Measurements from ENCODE around the gene MAEL. TPM values are rescaled to one million over a fixed set of nuclear protein-coding genes. Genes with fewer than 3 reads are reported as not detected.

MAEL gene
- total and polyA plus RNA-seq, 2 of the 8 experiments (the other 6 are each of a cell fraction or from before 2014, with no cell fraction given), result 0.03 TPM; not detected in 1

- H2BK15ac ChIP-seq (ENCODE audit: low read length), result no peak overlapping the region
- H3K18ac ChIP-seq (ENCODE audit: extremely low read depth, low read length), result no peak overlapping the region
- ChIA-PET CTCF (ENCODE audit: partially characterized antibody) (interaction anchor here (0.6 to 0.7 kb wide), 3 partner anchors 55 to 1080 kb away, joined by 4 to 6 read pairs (median 5); no protein-coding TSS in a partner anchor), POLR2A (ENCODE audit: partially characterized antibody) (no interaction called here)
- no peaks in the 10 kb centered on the region for H3K23me2 ChIP-seq (ENCODE audit: low read depth, low read length)
- DNase-seq (ENCODE audit: low read depth in 1 of 2, low spot score in 2 of 2) (no peak), FAIRE-seq (no peak)
- H2BK120ac ChIP-seq (replicated peaks; ENCODE audit: low read depth, low read length), result no peak overlapping the region
- H2BK12ac ChIP-seq (ENCODE audit: low read depth, low read length), result no peak overlapping the region
- no peaks in the 10 kb centered on the region for H3K79me1 ChIP-seq (ENCODE audit: low read depth, low read length)
- no peaks in the 10 kb centered on the region for H3K36me3 ChIP-seq (ENCODE audit: control insufficient read depth in 2 of 4, insufficient read depth in 4 of 4, low read length in 3 of 4)
- no peaks in the 10 kb centered on the region for H4K20me1 ChIP-seq (replicated peaks in 1 of 2; ENCODE audit: control insufficient read depth in 1 of 2, insufficient read depth in 2 of 2, low read length in 2 of 2)
- no peak overlapping the region for H2BK20ac ChIP-seq (ENCODE audit: low read length)
- H2AK5ac ChIP-seq (ENCODE audit: low read depth, low read length), result no peak overlapping the region
- H3K23ac ChIP-seq (ENCODE audit: insufficient read length), result no peak overlapping the region
- peaks cover 0 to 2% (median 0%) of the 10 kb centered on the region in 4 experiments; a peak in 1 of 7 replicates for H3K4me1 ChIP-seq (replicated peaks in 1 of 4; ENCODE audit: control insufficient read depth in 3 of 4, insufficient read depth in 4 of 4, low read length in 3 of 4)
- no peaks in the 10 kb centered on the region for H3K27me3 ChIP-seq (replicated peaks in 1 of 4; ENCODE audit: control insufficient read depth in 3 of 4, extremely low read depth in 1 of 4, insufficient read depth in 3 of 4, low read length in 3 of 4)
- 69% methylated on average over 3 of the region's 3 CpGs; no CpG with 5 or more reads in 1 of the 2 experiments for WGBS, 2 experiments (ENCODE audit: extremely low coverage in 1 of 2, insufficient coverage in 1 of 2, insufficient read length in 1 of 2, insufficient replicate concordance in 2 of 2, low coverage in 1 of 2, low lambda C conversion rate in 2 of 2, missing lambda C conversion rate in 1 of 2)
- no peak overlapping the region for H4K91ac ChIP-seq (replicated peaks; ENCODE audit: insufficient read length, low read length)
- no peak overlapping the region for H4K8ac ChIP-seq (ENCODE audit: extremely low read depth, insufficient read depth, low read length)
- H3K4me2 ChIP-seq (ENCODE audit: insufficient read depth in 1 of 2, low read depth in 2 of 2, low read length in 2 of 2), result no peak overlapping the region
- no peaks in the 10 kb centered on the region for H3K79me2 ChIP-seq (ENCODE audit: control insufficient read depth in 1 of 2, insufficient read depth in 2 of 2, low read length in 2 of 2)
- no peak overlapping the region for H3K14ac ChIP-seq (ENCODE audit: insufficient read length)
- H2BK5ac ChIP-seq (ENCODE audit: low read depth, low read length), result no peak overlapping the region
- no peak overlapping the region for H4K5ac ChIP-seq (ENCODE audit: insufficient read length, low read depth, low read length)
- no peaks in the 10 kb centered on the region for H3K9me3 ChIP-seq (ENCODE audit: insufficient read depth in 2 of 2, low read depth in 1 of 2, low read length in 1 of 2)
- no peak overlapping the region for H3K56ac ChIP-seq (replicated peaks; ENCODE audit: insufficient read length, low read depth, low read length)
- no peak overlapping the region for H3K4ac ChIP-seq (replicated peaks; ENCODE audit: insufficient read length, low read depth, low read length)
- H3K9ac ChIP-seq (replicated peaks in 1 of 4; ENCODE audit: extremely low read depth in 1 of 4, low read depth in 3 of 4, low read length in 3 of 4), result no peak overlapping the region
- no peak overlapping the region for H3K4me3 ChIP-seq (ENCODE audit: extremely low read depth in 1 of 4, insufficient read depth in 2 of 4, low read depth in 3 of 4, low read length in 4 of 4)
- 0 out of 2 replicates have a peak overlapping the region, but pooled peaks have one; percentile 68 for H2AFZ ChIP-seq (ENCODE audit: low read length)
- H3K27ac ChIP-seq (ENCODE audit: low read depth, low read length), result no peak overlapping the region
- TF ChIP-seq POU5F1 (IDR thresholded peaks at IDR 0.05; ENCODE audit: low read depth, low read length) (no peak), GTF2F1 (IDR thresholded peaks at IDR 0.05; ENCODE audit: borderline replicate concordance, low read depth, low read length) (no peak), SP2 (IDR thresholded peaks at IDR 0.05; ENCODE audit: low read length) (no peak), HDAC2 (IDR thresholded peaks at IDR 0.05; ENCODE audit: borderline replicate concordance in 1 of 2, low read depth in 2 of 2, low read length in 2 of 2) (no peak), SIX5 (IDR thresholded peaks at IDR 0.05; ENCODE audit: low read depth, low read length) (no peak), RFX5 (IDR thresholded peaks at IDR 0.05; ENCODE audit: borderline replicate concordance, low read depth, low read length) (no peak), KDM4A (IDR thresholded peaks at IDR 0.05; ENCODE audit: low read depth, low read length, severe bottlenecking) (no peak), RNF2 (IDR thresholded peaks at IDR 0.05; ENCODE audit: borderline replicate concordance, low read depth, low read length, missing control alignments, poor library complexity, severe bottlenecking) (no peak), TAF1 (IDR thresholded peaks at IDR 0.05; ENCODE audit: low read depth, low read length) (no peak)
- TF ChIP-seq, protein P1, sequence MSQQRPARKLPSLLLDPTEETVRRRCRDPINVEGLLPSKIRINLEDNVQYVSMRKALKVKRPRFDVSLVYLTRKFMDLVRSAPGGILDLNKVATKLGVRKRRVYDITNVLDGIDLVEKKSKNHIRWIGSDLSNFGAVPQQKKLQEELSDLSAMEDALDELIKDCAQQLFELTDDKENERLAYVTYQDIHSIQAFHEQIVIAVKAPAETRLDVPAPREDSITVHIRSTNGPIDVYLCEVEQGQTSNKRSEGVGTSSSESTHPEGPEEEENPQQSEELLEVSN (IDR thresholded peaks at IDR 0.05), result no peak
These were observed 10.5 kb downstream of the MAEL start for GRCh38 chr1:166999500-167000055.

Measured in H1 (cell line).